HG03139 (cell line): ENCODE data around the gene F10.

ENCODE experiments used
- ATAC-seq: cut with Tn5 transposase; IDR thresholded peaks from one replicate; pipeline ENCODE4 v1.9.1; 2021; ENCODE audit not compliant: unreplicated experiment

F10 gene

GRCh38 chr13:113115363-113116205 is 7.0 kb upstream of the F10 start:
- ATAC-seq: no peak

- ATAC-seq: no peak
Measured at GRCh38 chr13:113116206-113116800, 6.3 kb upstream of the F10 start.

- ATAC-seq: no peak
Measured at GRCh38 chr13:113116871-113117271, 5.7 kb upstream of the F10 start.

GRCh38 chr13:113117335-113117872 is 5.2 kb upstream of the F10 start:
- ATAC-seq: no peak

GRCh38 chr13:113117911-113118260 is 4.7 kb upstream of the F10 start:
- ATAC-seq: no peak

GRCh38 chr13:113118261-113119021 is 4.2 kb upstream of the F10 start:
- ATAC-seq: no peak

GRCh38 chr13:113119166-113119821 is 3.3 kb upstream of the F10 start:
- ATAC-seq: no peak

GRCh38 chr13:113119822-113120189 is 2.8 kb upstream of the F10 start:
- ATAC-seq: no peak

GRCh38 chr13:113120300-113121182 is 2.1 kb upstream of the F10 start:
- ATAC-seq: no peak

- no peak for ATAC-seq
Measured at GRCh38 chr13:113121183-113121927, 1.2 kb upstream of the F10 start.

- ATAC-seq: no peak
Measured at GRCh38 chr13:113121928-113122471, 599 bp upstream of the F10 start.

GRCh38 chr13:113123226-113124201 is 915 bp downstream of the F10 start:
- no peak for ATAC-seq

GRCh38 chr13:113124211-113124970 is 1.8 kb downstream of the F10 start:
- no peak for ATAC-seq

GRCh38 chr13:113125506-113126264 is 3.1 kb downstream of the F10 start:
- ATAC-seq: no peak

GRCh38 chr13:113126265-113127150 is 3.9 kb downstream of the F10 start:
- ATAC-seq: no peak

GRCh38 chr13:113129480-113129879 is 6.9 kb downstream of the F10 start:
- ATAC-seq: no peak
